ENCODE measurements around the gene TRERF1.
A peak's percentile ranks its signal among the peaks of the same experiment; 100 is the strongest.

TRERF1 gene

GRCh38 chr6:42402184-42402583 lies 49.5 kb downstream of the TRERF1 start:
- no peak for TF ChIP-seq Cebpa-rat (IDR thresholded peaks at IDR 0.05)
- peaks cover 0 to 48% (median 6%) of the 10 kb centered on the region in 11 experiments; a peak in 10 of 22 replicates for H3K36me3 ChIP-seq
- H3K9ac ChIP-seq, result no peak overlapping the region
- peak overlapping the region in 2 of 11 experiments; percentile 8 to 23; a peak in 1 of 22 replicates for H3K27ac ChIP-seq
- H3K4me3 ChIP-seq, result no peak overlapping the region
- peak overlapping the region in 4 of 11 experiments; percentile 27 to 56 (median 44); a peak in 8 of 22 replicates for H3K4me2 ChIP-seq
- no peaks in the 10 kb centered on the region for H3K9me3 ChIP-seq (replicated peaks in 1 of 11)
- H3K27me3 ChIP-seq, result no peaks in the 10 kb centered on the region
- peaks cover 0 to 54% (median 16%) of the 10 kb centered on the region in 11 experiments; a peak in 11 of 22 replicates for H4K20me1 ChIP-seq
- H3K4me1 ChIP-seq, result peaks cover 0 to 58% (median 23%) of the 10 kb centered on the region in 10 experiments; a peak in 11 of 20 replicates

- H3K36me3 ChIP-seq, result peaks cover 0 to 45% (median 6%) of the 10 kb centered on the region in 11 experiments; a peak in 7 of 22 replicates
- no peak overlapping the region for H3K4me3 ChIP-seq
- H4K20me1 ChIP-seq, result peaks cover 0 to 54% (median 21%) of the 10 kb centered on the region in 11 experiments; a peak in 11 of 22 replicates
- H3K4me1 ChIP-seq, result peaks cover 0 to 52% (median 19%) of the 10 kb centered on the region in 10 experiments; a peak in 11 of 20 replicates
- TF ChIP-seq Cebpa-rat (IDR thresholded peaks at IDR 0.05), result no peak
- H3K9ac ChIP-seq, result no peak overlapping the region
- H3K27me3 ChIP-seq, result no peaks in the 10 kb centered on the region
- peak overlapping the region in 1 of 11 experiments; percentile 8; a peak in 1 of 22 replicates for H3K27ac ChIP-seq
- H3K9me3 ChIP-seq (replicated peaks in 1 of 11), result no peaks in the 10 kb centered on the region
- H3K4me2 ChIP-seq, result peak overlapping the region in 2 of 11 experiments; percentile 51 to 56; a peak in 3 of 22 replicates
These were observed 50.1 kb downstream of the TRERF1 start for GRCh38 chr6:42401613-42401951.

GRCh38 chr6:42400886-42401612 lies 50.7 kb downstream of the TRERF1 start:
- Histone ChIP-seq H3K4me1 (peaks cover 0 to 47% (median 18%) of the 10 kb centered on the region in 10 experiments; a peak in 11 of 20 replicates), H3K36me3 (peaks cover 0 to 45% (median 4%) of the 10 kb centered on the region in 11 experiments; a peak in 6 of 22 replicates), H3K27ac (peak overlapping the region in 1 of 11 experiments; percentile 2; a peak in 1 of 22 replicates), H3K27me3 (no peaks in the 10 kb centered on the region), H3K9me3 (replicated peaks in 1 of 11) (no peaks in the 10 kb centered on the region), H3K4me3 (no peak overlapping the region), H3K9ac (no peak overlapping the region), H4K20me1 (peaks cover 0 to 55% (median 22%) of the 10 kb centered on the region in 11 experiments; a peak in 11 of 22 replicates), H3K4me2 (no peak overlapping the region)
- TF ChIP-seq Cebpa-rat (IDR thresholded peaks at IDR 0.05), result no peak

- peaks cover 0 to 40% (median 18%) of the 10 kb centered on the region in 10 experiments; a peak in 11 of 20 replicates for H3K4me1 ChIP-seq
- no peak for TF ChIP-seq Cebpa-rat (IDR thresholded peaks at IDR 0.05)
- H3K4me3 ChIP-seq, result no peak overlapping the region
- no peak overlapping the region for H3K4me2 ChIP-seq
- peaks cover 0 to 40% (median 4%) of the 10 kb centered on the region in 11 experiments; a peak in 6 of 22 replicates for H3K36me3 ChIP-seq
- no peak overlapping the region for H3K27ac ChIP-seq
- H4K20me1 ChIP-seq, result peaks cover 0 to 60% (median 23%) of the 10 kb centered on the region in 11 experiments; a peak in 12 of 22 replicates
- no peaks in the 10 kb centered on the region for H3K9me3 ChIP-seq (replicated peaks in 1 of 11)
- no peak overlapping the region for H3K9ac ChIP-seq
- no peaks in the 10 kb centered on the region for H3K27me3 ChIP-seq
These were observed 51.5 kb downstream of the TRERF1 start for GRCh38 chr6:42400061-42400760.

- H3K9ac ChIP-seq, result no peak overlapping the region
- H3K27me3 ChIP-seq, result no peaks in the 10 kb centered on the region
- no peak for TF ChIP-seq Cebpa-rat (IDR thresholded peaks at IDR 0.05)
- H3K4me1 ChIP-seq, result peaks cover 0 to 11% (median 0%) of the 10 kb centered on the region in 10 experiments; a peak in 8 of 20 replicates
- no peaks in the 10 kb centered on the region for H3K9me3 ChIP-seq (replicated peaks in 1 of 11)
- H4K20me1 ChIP-seq, result peaks cover 9 to 66% (median 38%) of the 10 kb centered on the region in 11 experiments; a peak in 16 of 22 replicates
- no peak overlapping the region for H3K4me3 ChIP-seq
- H3K36me3 ChIP-seq, result peaks cover 0 to 22% (median 4%) of the 10 kb centered on the region in 11 experiments; a peak in 4 of 22 replicates
- H3K4me2 ChIP-seq, result no peak overlapping the region
- no peak overlapping the region for H3K27ac ChIP-seq
These were observed 55.0 kb downstream of the TRERF1 start for GRCh38 chr6:42396720-42397119.

GRCh38 chr6:42394881-42395620 lies 56.7 kb downstream of the TRERF1 start:
- H3K4me1 ChIP-seq, result peaks cover 0 to 15% (median 7%) of the 10 kb centered on the region in 10 experiments; a peak in 8 of 20 replicates
- H4K20me1 ChIP-seq, result peaks cover 5 to 62% (median 30%) of the 10 kb centered on the region in 11 experiments; a peak in 14 of 22 replicates
- H3K27me3 ChIP-seq, result no peaks in the 10 kb centered on the region
- no peaks in the 10 kb centered on the region for H3K9me3 ChIP-seq (replicated peaks in 1 of 11)
- H3K27ac ChIP-seq, result no peak overlapping the region
- no peak overlapping the region for H3K4me3 ChIP-seq
- TF ChIP-seq Cebpa-rat (IDR thresholded peaks at IDR 0.05), result no peak
- H3K36me3 ChIP-seq, result peaks cover 0 to 15% (median 5%) of the 10 kb centered on the region in 11 experiments; a peak in 4 of 22 replicates
- no peak overlapping the region for H3K9ac ChIP-seq
- H3K4me2 ChIP-seq, result peak overlapping the region in 3 of 11 experiments; percentile 7 to 22 (median 10); a peak in 4 of 22 replicates

GRCh38 chr6:42394151-42394550 lies 57.6 kb downstream of the TRERF1 start:
- Histone ChIP-seq H4K20me1 (peaks cover 5 to 62% (median 34%) of the 10 kb centered on the region in 11 experiments; a peak in 14 of 22 replicates), H3K27me3 (no peaks in the 10 kb centered on the region), H3K4me3 (no peak overlapping the region), H3K4me1 (peaks cover 0 to 15% (median 7%) of the 10 kb centered on the region in 10 experiments; a peak in 8 of 20 replicates), H3K36me3 (peaks cover 0 to 9% (median 5%) of the 10 kb centered on the region in 11 experiments; a peak in 3 of 22 replicates), H3K27ac (no peak overlapping the region), H3K4me2 (no peak overlapping the region), H3K9me3 (replicated peaks in 1 of 11) (no peaks in the 10 kb centered on the region), H3K9ac (no peak overlapping the region)
- no peak for TF ChIP-seq Cebpa-rat (IDR thresholded peaks at IDR 0.05)

GRCh38 chr6:42393339-42393738 lies 58.4 kb downstream of the TRERF1 start:
- Histone ChIP-seq H3K4me3 (no peak overlapping the region), H3K4me2 (no peak overlapping the region)

More at GRCh38 chr6:42393339-42393738, 58.4 kb downstream of the TRERF1 start:
- H3K27me3 ChIP-seq, result no peaks in the 10 kb centered on the region
- H3K9me3 ChIP-seq (replicated peaks in 1 of 11), result no peaks in the 10 kb centered on the region
- H3K27ac ChIP-seq, result no peak overlapping the region
- peaks cover 3 to 21% (median 11%) of the 10 kb centered on the region in 10 experiments; a peak in 17 of 20 replicates for H3K4me1 ChIP-seq
- no peak for TF ChIP-seq Cebpa-rat (IDR thresholded peaks at IDR 0.05)
- H4K20me1 ChIP-seq, result peaks cover 5 to 64% (median 39%) of the 10 kb centered on the region in 11 experiments; a peak in 15 of 22 replicates
- H3K9ac ChIP-seq, result no peak overlapping the region
- H3K36me3 ChIP-seq, result peaks cover 0 to 7% (median 0%) of the 10 kb centered on the region in 11 experiments; a peak in 2 of 22 replicates
